IPS-15b (cell line): ENCODE results near the gene MYH6.

Source experiments
- H3K27me3 ChIP-seq: one replicate; pipeline ENCODE4 v1.6.1; 2013; ENCODE audit warnings: low read length; ENCODE audit not compliant: control insufficient read depth, insufficient read depth
- H3K36me3 ChIP-seq: one replicate; pipeline ENCODE4 v1.6.1; 2013; ENCODE audit warnings: low read length; ENCODE audit not compliant: control insufficient read depth, insufficient read depth
- H3K4me1 ChIP-seq: one replicate; pipeline ENCODE4 v1.6.1; 2013; ENCODE audit warnings: mild to moderate bottlenecking, low read length; ENCODE audit not compliant: control insufficient read depth, insufficient read depth
- H3K4me3 ChIP-seq: one replicate; pipeline ENCODE4 v1.5.1; 2013; ENCODE audit warnings: low read depth, low read length
- H3K9ac ChIP-seq: one replicate; pipeline ENCODE4 v1.6.1; 2013; ENCODE audit warnings: low read depth, mild to moderate bottlenecking, low read length
- H3K9me3 ChIP-seq: one replicate; pipeline ENCODE4 v1.6.1; 2013; ENCODE audit warnings: mild to moderate bottlenecking, low read length; ENCODE audit not compliant: control insufficient read depth, insufficient read depth

MYH6 gene

DNA sequence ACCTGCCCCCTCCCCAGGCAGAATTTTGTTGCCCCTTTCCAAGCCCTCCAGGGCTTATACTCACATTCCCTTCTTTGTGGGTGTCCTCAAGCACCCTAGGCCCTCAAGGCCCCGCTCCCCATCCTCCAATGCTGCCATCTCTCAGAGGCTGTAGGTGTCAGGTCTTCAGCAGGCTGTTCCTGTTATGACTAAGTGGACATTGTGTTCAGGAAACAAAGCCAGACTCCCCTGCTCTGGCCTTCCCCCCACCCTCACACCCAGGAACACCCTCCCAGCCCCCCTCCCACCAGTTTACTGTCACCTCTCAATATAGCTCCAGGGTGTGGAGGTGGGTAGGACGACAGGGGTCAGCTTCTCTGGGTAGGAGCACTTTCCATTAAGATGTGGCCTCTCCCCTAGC lies 1.4 kb upstream of the MYH6 start:
- H3K27me3 ChIP-seq: peaks cover 2% of the 10 kb centered on the region
- no peaks in the 10 kb centered on the region for H3K4me1 ChIP-seq
- no peaks in the 10 kb centered on the region for H3K36me3 ChIP-seq
- no peaks in the 10 kb centered on the region for H3K9me3 ChIP-seq
- no peak overlapping the region for H3K4me3 ChIP-seq
- no peak overlapping the region for H3K9ac ChIP-seq

DNA sequence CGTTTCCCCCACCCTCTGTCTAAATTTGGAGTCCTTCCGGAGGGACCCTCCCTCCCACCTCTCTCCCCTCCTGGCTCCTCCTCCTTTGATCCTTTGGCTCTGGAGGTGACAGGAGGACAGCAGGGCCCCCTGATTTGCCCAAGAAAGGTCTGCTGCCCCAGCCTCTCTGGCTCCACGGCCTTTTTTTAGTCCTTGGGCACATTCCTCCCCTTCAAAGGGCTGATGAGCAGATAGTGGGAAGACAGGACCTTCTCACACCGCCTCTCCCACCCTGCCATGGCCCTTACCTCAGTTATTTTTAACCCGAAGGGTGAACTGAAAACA lies 196 bp upstream of the MYH6 start:
- Histone ChIP-seq H3K4me1 (no peaks in the 10 kb centered on the region), H3K9me3 (no peaks in the 10 kb centered on the region), H3K27me3 (peaks cover 4% of the 10 kb centered on the region), H3K36me3 (no peaks in the 10 kb centered on the region), H3K4me3 (no peak overlapping the region), H3K9ac (no peak overlapping the region)

- Histone ChIP-seq H3K4me1 (peaks cover 2% of the 10 kb centered on the region), H3K9ac (no peak overlapping the region), H3K36me3 (no peaks in the 10 kb centered on the region), H3K9me3 (no peaks in the 10 kb centered on the region), H3K27me3 (peaks cover 4% of the 10 kb centered on the region), H3K4me3 (no peak overlapping the region)
Measured at GRCh38 chr14:23406725-23407355, 1.2 kb downstream of the MYH6 start.

DNA sequence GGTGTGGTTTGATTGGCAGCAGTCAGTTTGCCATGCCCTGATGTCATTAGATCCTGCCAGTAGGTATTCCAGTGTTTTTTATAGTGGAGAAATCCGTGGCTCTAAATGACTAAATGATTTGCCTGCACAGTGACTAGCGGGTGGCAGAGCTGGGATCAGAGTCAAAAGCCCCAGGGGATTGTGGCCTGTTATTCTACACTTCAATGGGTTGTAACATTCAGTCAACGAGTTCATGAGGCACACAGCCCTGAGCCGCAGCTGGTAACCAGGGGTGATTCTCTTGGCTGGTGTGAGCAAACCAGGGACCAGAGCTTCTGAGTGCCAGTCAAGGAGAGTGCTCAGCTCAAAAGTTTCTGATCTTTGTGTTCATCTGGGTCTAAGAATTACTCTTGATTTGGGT lies 1.8 kb downstream of the MYH6 start:
- H3K9ac ChIP-seq: no peak overlapping the region
- H3K9me3 ChIP-seq: no peaks in the 10 kb centered on the region
- peaks cover 2% of the 10 kb centered on the region for H3K4me1 ChIP-seq
- H3K36me3 ChIP-seq: no peaks in the 10 kb centered on the region
- H3K4me3 ChIP-seq: no peak overlapping the region
- peaks cover 4% of the 10 kb centered on the region for H3K27me3 ChIP-seq

DNA sequence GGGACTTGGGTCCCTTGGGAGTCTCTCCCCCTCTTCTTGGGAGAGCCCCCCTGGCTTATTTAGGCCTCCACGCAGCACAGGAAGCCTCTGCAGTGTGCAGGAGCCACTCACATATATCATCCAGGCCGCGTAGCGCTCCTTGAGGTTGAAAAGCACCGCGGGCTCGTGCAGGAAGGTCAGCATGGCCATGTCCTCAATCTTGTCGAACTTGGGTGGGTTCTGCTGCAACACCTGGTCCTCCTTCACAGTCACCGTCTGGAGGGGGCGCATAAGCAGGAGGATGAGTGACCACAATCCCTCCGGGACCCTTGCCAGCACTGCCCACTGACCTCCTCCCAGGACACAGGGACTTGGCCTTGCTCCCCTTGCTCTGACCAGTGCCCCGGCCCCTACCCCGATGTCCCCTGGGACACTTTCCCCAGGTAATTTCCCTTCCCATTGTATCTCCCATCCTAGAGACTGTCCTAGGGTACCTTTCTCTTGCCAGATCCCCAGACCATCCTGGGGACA lies 2.5 kb downstream of the MYH6 start:
- no peak overlapping the region for H3K9ac ChIP-seq
- H3K4me3 ChIP-seq: no peak overlapping the region
- no peaks in the 10 kb centered on the region for H3K36me3 ChIP-seq
- H3K27me3 ChIP-seq: peaks cover 4% of the 10 kb centered on the region
- peaks cover 2% of the 10 kb centered on the region for H3K4me1 ChIP-seq
- no peaks in the 10 kb centered on the region for H3K9me3 ChIP-seq

- no peak overlapping the region for H3K9ac ChIP-seq
- no peak overlapping the region for H3K4me3 ChIP-seq
- peaks cover 4% of the 10 kb centered on the region for H3K27me3 ChIP-seq
- H3K4me1 ChIP-seq: peaks cover 2% of the 10 kb centered on the region
- no peaks in the 10 kb centered on the region for H3K9me3 ChIP-seq
- no peaks in the 10 kb centered on the region for H3K36me3 ChIP-seq
Measured at GRCh38 chr14:23405096-23405495, 3.0 kb downstream of the MYH6 start.

GRCh38 chr14:23404331-23404900 lies 3.7 kb downstream of the MYH6 start:
- Histone ChIP-seq H3K4me3 (no peak overlapping the region), H3K36me3 (no peaks in the 10 kb centered on the region), H3K9me3 (no peaks in the 10 kb centered on the region), H3K9ac (no peak overlapping the region), H3K4me1 (peaks cover 2% of the 10 kb centered on the region), H3K27me3 (peaks cover 4% of the 10 kb centered on the region)

DNA sequence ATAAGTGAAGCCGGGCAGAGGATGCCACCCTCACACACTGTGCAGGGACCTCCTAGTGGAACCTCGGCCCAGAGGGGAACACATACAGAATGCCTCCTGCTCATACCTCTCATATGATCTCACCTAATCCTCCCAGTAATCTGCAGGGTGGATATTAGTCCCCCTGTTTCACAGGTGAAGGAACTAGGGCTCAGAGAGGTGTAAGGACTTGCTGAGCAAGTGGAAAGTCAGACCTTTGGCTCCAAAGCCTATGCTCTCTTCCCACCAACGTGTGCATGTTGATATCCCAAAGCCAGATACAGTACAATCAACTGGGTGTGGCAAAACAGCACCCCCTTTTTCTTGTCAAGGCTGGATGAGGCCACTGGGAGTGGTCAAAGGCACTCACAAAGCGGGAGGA lies 4.2 kb downstream of the MYH6 start:
- Histone ChIP-seq H3K27me3 (peaks cover 4% of the 10 kb centered on the region), H3K9me3 (no peaks in the 10 kb centered on the region), H3K36me3 (no peaks in the 10 kb centered on the region), H3K4me1 (peaks cover 2% of the 10 kb centered on the region), H3K4me3 (no peak overlapping the region), H3K9ac (no peak overlapping the region)

DNA sequence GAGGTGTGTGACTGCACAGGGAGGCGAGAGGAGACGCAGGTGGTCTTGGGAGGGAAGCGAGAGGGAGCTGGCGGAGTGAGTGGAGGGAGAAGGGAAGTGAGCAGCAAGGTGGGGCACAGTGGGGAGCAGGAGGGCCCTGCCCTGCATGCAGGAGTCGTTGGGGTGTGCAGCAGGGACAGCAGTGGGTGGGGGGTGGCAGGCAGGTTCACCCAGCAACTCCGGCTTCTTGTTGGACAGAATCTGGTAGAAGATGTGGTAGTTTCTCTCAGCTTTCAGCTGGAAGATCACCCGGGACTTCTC lies 5.0 kb downstream of the MYH6 start:
- Histone ChIP-seq H3K9me3 (no peaks in the 10 kb centered on the region), H3K4me1 (peaks cover 2% of the 10 kb centered on the region), H3K4me3 (no peak overlapping the region), H3K9ac (no peak overlapping the region), H3K36me3 (no peaks in the 10 kb centered on the region), H3K27me3 (peaks cover 2% of the 10 kb centered on the region)

- peaks cover 2% of the 10 kb centered on the region for H3K27me3 ChIP-seq
- no peak overlapping the region for H3K9ac ChIP-seq
- H3K4me3 ChIP-seq: no peak overlapping the region
- peaks cover 2% of the 10 kb centered on the region for H3K4me1 ChIP-seq
- no peaks in the 10 kb centered on the region for H3K36me3 ChIP-seq
- no peaks in the 10 kb centered on the region for H3K9me3 ChIP-seq
Measured at GRCh38 chr14:23402296-23403138, 5.6 kb downstream of the MYH6 start.

GRCh38 chr14:23401291-23401690 lies 6.8 kb downstream of the MYH6 start:
- Histone ChIP-seq H3K4me3 (no peak overlapping the region), H3K27me3 (peaks cover 2% of the 10 kb centered on the region), H3K4me1 (peaks cover 2% of the 10 kb centered on the region), H3K9me3 (no peaks in the 10 kb centered on the region), H3K36me3 (no peaks in the 10 kb centered on the region), H3K9ac (no peak overlapping the region)
